GM19328 (cell line): Measurements from ENCODE around the gene TMEM141.
"Not testable (repeated sequence)": the region's sequence is repeated elsewhere in the genome, so short reads cannot be mapped to it uniquely, and the experiment has no call there.

Experiments
- ATAC-seq: cut with Tn5 transposase; IDR thresholded peaks from one replicate; pipeline ENCODE4 v1.9.1; 2021; ENCODE audit warnings: mild to moderate bottlenecking, moderate library complexity; ENCODE audit not compliant: unreplicated experiment

TMEM141 gene

GRCh38 chr9:136793086-136793946 lies 2.2 kb downstream of the TMEM141 start:
- ATAC-seq: no peak

- no peak for ATAC-seq
Observed at GRCh38 chr9:136794281-136794999, 3.3 kb downstream of the TMEM141 start.

GRCh38 chr9:136795000-136795348 lies 3.8 kb downstream of the TMEM141 start:
- no peak for ATAC-seq

- no peak for ATAC-seq
Observed at GRCh38 chr9:136796238-136796774, 5.2 kb downstream of the TMEM141 start, which contains the start of gene CCDC183. Gene CCDC183, plus strand, starts transcription at chr9:136796338. Its CDS starts 60 bp downstream, at chr9:136796398.

- ATAC-seq: not testable (repeated sequence)
Observed at GRCh38 chr9:136796775-136797347, 5.7 kb downstream of the TMEM141 start.

GRCh38 chr9:136798708-136799078 lies 7.5 kb downstream of the TMEM141 start:
- no peak for ATAC-seq

- ATAC-seq: no peak
Observed at GRCh38 chr9:136799079-136799853, 8.1 kb downstream of the TMEM141 start.

- no peak for ATAC-seq
Observed at GRCh38 chr9:136799854-136800657, 8.9 kb downstream of the TMEM141 start.

GRCh38 chr9:136802321-136802720 lies 11.2 kb downstream of the TMEM141 start:
- no peak for ATAC-seq

- ATAC-seq: not testable (repeated sequence)
Observed at GRCh38 chr9:136803009-136803550, 11.9 kb downstream of the TMEM141 start.

- no peak for ATAC-seq
Observed at GRCh38 chr9:136803551-136804508, 12.7 kb downstream of the TMEM141 start.

GRCh38 chr9:136804509-136805206 lies 13.5 kb downstream of the TMEM141 start:
- ATAC-seq: no peak

GRCh38 chr9:136805207-136805740 lies 14.1 kb downstream of the TMEM141 start:
- no peak for ATAC-seq

- ATAC-seq: no peak
Observed at GRCh38 chr9:136806067-136806466, 14.9 kb downstream of the TMEM141 start.

- ATAC-seq: no peak
Observed at GRCh38 chr9:136806631-136807201, 15.6 kb downstream of the TMEM141 start.

- peak; percentile 59 for ATAC-seq
Observed at GRCh38 chr9:136807281-136808074, 16.3 kb downstream of the TMEM141 start, which contains the start of gene RABL6. Gene RABL6, plus strand, starts transcription at chr9:136807948. Its CDS starts 249 bp downstream, at chr9:136808197.
